Bronchial epithelial cell (primary cell): Measurements from ENCODE around the gene FRMD3. TPM values are rescaled to one million over a fixed set of nuclear protein-coding genes. Genes with fewer than 3 reads are reported as not detected.
A peak's percentile ranks its signal among the peaks of the same experiment; 100 is the strongest.

Experiments used
- DNase-seq: peaks from one replicate; pipeline ENCODE4 v3.0.0-alpha.2; 2010; ENCODE audit warnings: low read depth
- FAIRE-seq: peaks from 2 replicates; lab custom pipeline; 2011; peaks lifted over from hg19 to GRCh38; lab: Jason Lieb, UNC
- H3K27me3 ChIP-seq: 2 replicates; pipeline ENCODE4 v1.5.1; 2011; ENCODE audit warnings: low read length; ENCODE audit not compliant: control insufficient read depth, insufficient read depth
- H3K36me3 ChIP-seq: 2 replicates; pipeline ENCODE4 v1.5.1; 2011; ENCODE audit warnings: low read length; ENCODE audit not compliant: control insufficient read depth, insufficient read depth
- H3K4me3 ChIP-seq: 2 replicates; pipeline ENCODE4 v1.5.1; 2011; ENCODE audit warnings: mild to moderate bottlenecking, low read depth, low read length, control low read depth
- total RNA-seq: library from RNA; depleted of rRNA; stranded (reverse); fragments of >200 nt; gene quantifications from 2 replicates; pipeline ENCODE4 v1.2.1, GENCODE V29; 2014
- TF ChIP-seq, protein P1 (sequence below): IDR thresholded peaks from 2 replicates; pipeline ENCODE4 v1.5.1; 2011; ENCODE audit warnings: mild to moderate bottlenecking, moderate library complexity, low read length, control low read depth, inconsistent platforms; ENCODE audit not compliant: insufficient read depth, severe bottlenecking

FRMD3 gene
- total RNA-seq, 1 donor from 2014 or later: under 0.01 TPM

DNA sequence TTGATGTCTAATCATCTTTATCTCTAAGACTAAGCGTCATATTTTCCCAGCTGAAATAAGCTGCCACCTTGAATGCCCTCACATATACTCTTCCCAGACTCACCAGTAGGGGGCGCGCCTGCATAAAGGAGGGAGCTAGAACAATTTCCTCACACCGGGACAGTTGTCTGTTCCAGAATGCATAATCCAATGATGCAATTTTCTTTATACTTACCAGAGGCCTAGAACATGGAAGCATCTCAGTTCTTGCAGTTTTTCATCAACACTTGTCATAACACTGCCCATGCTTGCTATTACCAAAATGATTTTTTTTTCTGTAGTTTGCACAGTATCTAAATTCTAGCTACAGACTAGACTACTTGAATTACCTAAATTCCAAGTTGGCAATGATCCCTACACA, 203.9 kb downstream of the FRMD3 start:
- no peak for FAIRE-seq
- Histone ChIP-seq H3K36me3 (no peaks in the 10 kb centered on the region), H3K4me3 (no peak overlapping the region), H3K27me3 (no peaks in the 10 kb centered on the region)
- TF ChIP-seq, protein P1, sequence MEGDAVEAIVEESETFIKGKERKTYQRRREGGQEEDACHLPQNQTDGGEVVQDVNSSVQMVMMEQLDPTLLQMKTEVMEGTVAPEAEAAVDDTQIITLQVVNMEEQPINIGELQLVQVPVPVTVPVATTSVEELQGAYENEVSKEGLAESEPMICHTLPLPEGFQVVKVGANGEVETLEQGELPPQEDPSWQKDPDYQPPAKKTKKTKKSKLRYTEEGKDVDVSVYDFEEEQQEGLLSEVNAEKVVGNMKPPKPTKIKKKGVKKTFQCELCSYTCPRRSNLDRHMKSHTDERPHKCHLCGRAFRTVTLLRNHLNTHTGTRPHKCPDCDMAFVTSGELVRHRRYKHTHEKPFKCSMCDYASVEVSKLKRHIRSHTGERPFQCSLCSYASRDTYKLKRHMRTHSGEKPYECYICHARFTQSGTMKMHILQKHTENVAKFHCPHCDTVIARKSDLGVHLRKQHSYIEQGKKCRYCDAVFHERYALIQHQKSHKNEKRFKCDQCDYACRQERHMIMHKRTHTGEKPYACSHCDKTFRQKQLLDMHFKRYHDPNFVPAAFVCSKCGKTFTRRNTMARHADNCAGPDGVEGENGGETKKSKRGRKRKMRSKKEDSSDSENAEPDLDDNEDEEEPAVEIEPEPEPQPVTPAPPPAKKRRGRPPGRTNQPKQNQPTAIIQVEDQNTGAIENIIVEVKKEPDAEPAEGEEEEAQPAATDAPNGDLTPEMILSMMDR: peak; percentile 71
- DNase-seq: peak; percentile 63

DNA sequence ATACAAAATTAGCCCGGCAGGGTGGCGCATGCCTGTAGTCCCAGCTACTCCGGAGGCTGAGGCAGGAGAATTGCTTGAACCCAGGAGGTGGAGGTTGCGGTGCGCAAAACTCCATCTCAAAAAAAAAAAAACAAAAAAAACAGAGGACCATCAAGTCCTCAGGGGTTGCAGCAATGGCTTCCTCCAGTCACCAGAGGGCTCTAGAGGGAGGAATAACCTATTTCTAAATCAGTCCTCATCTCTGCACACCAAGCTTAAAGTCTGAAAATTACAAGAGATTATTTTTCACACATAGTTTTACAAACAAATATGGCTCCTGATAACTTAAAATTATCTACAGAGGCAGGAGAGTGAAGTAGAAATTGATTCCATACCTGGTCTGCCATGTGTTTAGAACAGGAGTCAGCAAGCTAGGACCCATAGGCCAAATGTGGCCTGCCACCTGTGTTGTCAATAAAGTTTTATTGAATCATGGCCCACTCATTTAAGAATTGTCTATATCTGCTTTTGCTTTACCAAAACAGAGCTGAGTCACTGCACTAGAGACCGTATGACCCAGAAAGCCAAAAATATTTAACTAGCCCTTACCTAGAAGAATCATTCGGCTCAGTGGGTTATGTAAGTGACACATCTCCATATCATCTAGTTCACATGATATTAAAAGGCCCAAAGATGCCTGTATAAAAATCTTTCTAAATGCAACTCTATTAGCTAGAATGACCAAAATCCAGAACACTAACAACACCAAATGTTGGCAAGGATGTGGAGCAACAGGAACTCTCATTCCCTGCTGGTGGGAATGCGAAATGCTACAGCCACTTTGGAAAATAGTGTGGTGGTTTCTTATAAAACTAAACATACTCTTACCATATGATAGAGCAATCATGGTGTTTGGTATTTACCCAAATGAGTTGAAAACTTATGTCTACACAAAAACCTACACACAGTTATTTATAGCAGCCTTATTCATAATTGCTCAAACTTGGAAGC, 207.7 kb downstream of the FRMD3 start:
- FAIRE-seq (no peak), DNase-seq (no peak)
- no peaks in the 10 kb centered on the region for H3K36me3 ChIP-seq
- H3K27me3 ChIP-seq: peaks cover 2% of the 10 kb centered on the region
- TF ChIP-seq, protein P1: peak; percentile 8
- H3K4me3 ChIP-seq: no peak overlapping the region

DNA sequence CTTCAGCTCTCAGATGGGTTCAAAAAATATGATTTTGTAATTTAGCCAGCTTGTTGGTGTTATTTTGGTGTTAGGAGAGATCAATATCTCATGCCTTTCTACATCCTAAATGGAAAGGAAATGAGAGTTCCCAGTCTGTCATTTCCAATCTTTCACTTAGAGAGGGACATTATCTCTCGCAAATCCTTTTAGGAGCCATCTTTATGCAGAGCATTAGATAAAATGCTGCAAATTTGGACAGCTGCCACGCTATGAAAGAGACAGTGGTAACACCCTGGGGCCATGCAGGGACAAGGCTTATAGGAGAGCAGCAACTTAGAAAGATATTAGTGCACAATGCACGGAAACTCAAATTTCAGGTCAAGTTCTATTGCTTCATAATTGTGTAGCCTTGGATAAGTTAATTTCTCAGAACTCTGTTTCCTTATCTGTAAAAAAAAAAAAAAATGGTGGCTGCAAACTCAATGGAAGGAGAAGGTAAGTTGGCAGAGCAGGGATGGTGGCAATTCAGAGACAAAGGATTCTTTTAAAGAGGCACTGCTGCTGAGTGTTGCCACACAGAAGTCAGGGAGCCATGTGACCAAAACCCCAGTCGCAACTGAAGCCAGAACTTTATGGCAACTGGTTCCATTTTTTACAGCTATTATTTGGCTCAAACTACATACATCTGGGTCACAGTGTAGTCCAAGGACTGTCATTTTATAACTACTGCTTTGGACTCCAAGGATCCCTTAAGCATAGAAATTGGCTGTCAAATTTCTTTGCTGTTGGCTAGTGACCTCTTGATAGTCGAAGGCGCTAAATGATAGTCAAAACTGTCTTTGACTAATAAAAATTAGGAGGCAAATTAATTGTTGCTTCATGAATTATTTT, 210.2 kb downstream of the FRMD3 start:
- DNase-seq: no peak
- H3K27me3 ChIP-seq: peaks cover 2% of the 10 kb centered on the region
- no peak for FAIRE-seq
- TF ChIP-seq, protein P1: no peak
- H3K36me3 ChIP-seq: no peaks in the 10 kb centered on the region
- no peak overlapping the region for H3K4me3 ChIP-seq

DNA sequence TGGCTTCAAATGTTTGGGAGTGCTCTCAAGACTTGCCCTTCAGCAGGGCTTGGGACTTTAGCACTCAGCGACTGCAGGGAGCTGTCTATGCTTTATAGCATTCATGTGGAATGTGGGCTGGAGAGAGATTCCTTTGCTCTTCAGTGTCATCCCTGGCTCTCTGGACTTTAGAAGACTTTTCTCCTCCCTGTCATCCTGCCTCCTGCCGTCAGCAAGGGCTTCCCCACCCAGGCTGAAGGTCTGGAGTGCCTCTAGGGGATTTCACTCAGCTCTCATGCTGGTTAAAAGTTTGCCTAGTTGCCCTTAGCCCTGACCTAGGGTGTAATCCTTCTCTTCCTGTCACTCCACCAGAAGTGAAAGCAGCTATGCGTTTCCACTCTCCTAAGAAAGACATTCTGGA, 210.9 kb downstream of the FRMD3 start:
- TF ChIP-seq, protein P1: no peak
- no peak overlapping the region for H3K4me3 ChIP-seq
- no peak for DNase-seq
- no peak for FAIRE-seq
- H3K27me3 ChIP-seq: peaks cover 2% of the 10 kb centered on the region
- H3K36me3 ChIP-seq: no peaks in the 10 kb centered on the region

DNA sequence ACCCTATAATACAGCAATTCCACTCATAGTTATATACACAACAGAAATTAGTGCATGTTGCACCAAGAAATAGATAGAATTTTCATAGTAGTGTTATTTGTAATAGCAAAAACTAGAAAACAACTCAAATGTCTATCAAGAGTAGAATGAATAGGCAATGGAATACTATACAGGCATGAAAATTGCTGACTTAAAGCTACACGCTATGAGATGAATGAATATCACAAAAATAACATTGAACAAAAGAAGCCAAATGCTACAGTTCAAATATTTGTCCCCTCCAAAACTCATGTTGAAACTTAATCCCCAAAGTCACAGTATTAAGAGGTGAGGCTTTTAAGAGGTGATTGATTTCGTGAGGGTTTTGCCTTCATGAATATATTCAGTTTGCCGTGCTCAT, 215.1 kb downstream of the FRMD3 start:
- no peak overlapping the region for H3K4me3 ChIP-seq
- no peak for FAIRE-seq

More for the DNA sequence above, 215.1 kb downstream of the FRMD3 start:
- no peak for DNase-seq
- Histone ChIP-seq H3K36me3 (no peaks in the 10 kb centered on the region), H3K27me3 (peaks cover 2% of the 10 kb centered on the region)
- TF ChIP-seq, protein P1: no peak
